ENCODE results near the gene MYO1D. TPM values are rescaled to one million over a fixed set of nuclear protein-coding genes. Genes with fewer than 3 reads are reported as not detected.

Gene MYO1D
- total and polyA plus RNA-seq, 2 of the 13 experiments (the other 11 are each of a cell fraction or from before 2014, with no cell fraction given) = 13.2 to 17.3 TPM

DNA sequence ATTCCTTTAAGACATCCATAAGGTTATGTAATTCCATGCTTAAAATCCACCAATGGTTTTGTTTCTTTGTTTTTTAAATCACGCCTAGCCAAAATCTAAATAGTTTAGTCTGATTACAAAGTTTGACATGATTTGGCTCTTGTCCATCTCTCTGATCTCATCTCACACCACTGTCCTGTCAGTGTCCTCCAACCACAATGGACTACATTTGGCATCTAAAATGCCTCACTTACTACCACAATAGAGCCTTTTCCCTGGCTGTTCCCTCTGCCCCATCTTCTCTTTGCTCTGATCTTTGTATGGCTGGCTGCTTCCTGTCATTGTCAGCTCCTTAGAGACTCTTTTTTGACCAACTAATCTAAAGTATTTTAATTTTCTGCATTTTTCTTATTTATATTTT, 157.2 kb downstream of the MYO1D start:
- FAIRE-seq (no peak), DNase-seq (ENCODE audit: low spot score) (no peak), ATAC-seq (no peak)
- no peaks in the 10 kb centered on the region for H3K27me3 ChIP-seq (ENCODE audit: control insufficient read depth in 1 of 2, insufficient read depth in 2 of 2, low read length in 2 of 2)
- no peak overlapping the region for H3K27ac ChIP-seq (ENCODE audit: extremely low read length, insufficient read depth, low read length)
- no peak overlapping the region for H3K9ac ChIP-seq (ENCODE audit: insufficient read depth, low read depth, low read length)
- TF ChIP-seq, protein P1, sequence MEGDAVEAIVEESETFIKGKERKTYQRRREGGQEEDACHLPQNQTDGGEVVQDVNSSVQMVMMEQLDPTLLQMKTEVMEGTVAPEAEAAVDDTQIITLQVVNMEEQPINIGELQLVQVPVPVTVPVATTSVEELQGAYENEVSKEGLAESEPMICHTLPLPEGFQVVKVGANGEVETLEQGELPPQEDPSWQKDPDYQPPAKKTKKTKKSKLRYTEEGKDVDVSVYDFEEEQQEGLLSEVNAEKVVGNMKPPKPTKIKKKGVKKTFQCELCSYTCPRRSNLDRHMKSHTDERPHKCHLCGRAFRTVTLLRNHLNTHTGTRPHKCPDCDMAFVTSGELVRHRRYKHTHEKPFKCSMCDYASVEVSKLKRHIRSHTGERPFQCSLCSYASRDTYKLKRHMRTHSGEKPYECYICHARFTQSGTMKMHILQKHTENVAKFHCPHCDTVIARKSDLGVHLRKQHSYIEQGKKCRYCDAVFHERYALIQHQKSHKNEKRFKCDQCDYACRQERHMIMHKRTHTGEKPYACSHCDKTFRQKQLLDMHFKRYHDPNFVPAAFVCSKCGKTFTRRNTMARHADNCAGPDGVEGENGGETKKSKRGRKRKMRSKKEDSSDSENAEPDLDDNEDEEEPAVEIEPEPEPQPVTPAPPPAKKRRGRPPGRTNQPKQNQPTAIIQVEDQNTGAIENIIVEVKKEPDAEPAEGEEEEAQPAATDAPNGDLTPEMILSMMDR (CRISPR knock-in tag; IDR thresholded peaks at IDR 0.05) = no peak
- no peak for TF ChIP-seq TFDP2 (CRISPR knock-in tag; IDR thresholded peaks at IDR 0.05)
- TF ChIP-seq ZNF207 (IDR thresholded peaks at IDR 0.05; ENCODE audit: borderline replicate concordance) = no peak
- TF ChIP-seq ZNF556 (CRISPR knock-in tag; IDR thresholded peaks at IDR 0.05; ENCODE audit: borderline replicate concordance) = no peak
- no peak for TF ChIP-seq ZNF230 (CRISPR knock-in tag; IDR thresholded peaks at IDR 0.05)
- TF ChIP-seq STAG1 (CRISPR knock-in tag; IDR thresholded peaks at IDR 0.05) = no peak
- TF ChIP-seq ZFP90 (CRISPR knock-in tag; IDR thresholded peaks at IDR 0.05; ENCODE audit: borderline replicate concordance) = no peak
- no peak for TF ChIP-seq ZFP41 (CRISPR knock-in tag; IDR thresholded peaks at IDR 0.05; ENCODE audit: borderline replicate concordance)
- TF ChIP-seq PAXIP1 (CRISPR knock-in tag; conservative IDR thresholded peaks at IDR 0.05) = no peak
- no peak for TF ChIP-seq SMARCE1 (IDR thresholded peaks at IDR 0.05; ENCODE audit: borderline replicate concordance)
- TF ChIP-seq GTF2F1 (IDR thresholded peaks at IDR 0.05; ENCODE audit: low read length) = no peak
- TF ChIP-seq PHF21A (CRISPR knock-in tag; IDR thresholded peaks at IDR 0.05) = no peak
- TF ChIP-seq GMEB1 (CRISPR knock-in tag; IDR thresholded peaks at IDR 0.05; ENCODE audit: borderline replicate concordance) = no peak
- TF ChIP-seq, protein P2, sequence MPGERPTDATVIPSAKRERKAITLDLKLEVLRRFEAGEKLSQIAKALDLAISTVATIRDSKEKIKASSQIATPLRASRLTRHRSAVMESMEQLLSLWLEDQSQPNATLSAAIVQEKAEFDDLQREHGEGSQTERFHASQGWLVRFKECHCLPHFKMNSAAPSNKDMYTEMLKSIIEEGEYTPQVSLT (CRISPR knock-in tag; IDR thresholded peaks at IDR 0.05; ENCODE audit: borderline replicate concordance, low read depth) = no peak
- TF ChIP-seq ISX (CRISPR knock-in tag; conservative IDR thresholded peaks at IDR 0.05) = no peak
- no peak for TF ChIP-seq MATR3 (CRISPR knock-in tag; IDR thresholded peaks at IDR 0.05)
- no peaks in the 10 kb centered on the region for H3K79me2 ChIP-seq (ENCODE audit: insufficient read depth, low read length)
- no peaks in the 10 kb centered on the region for H3K9me3 ChIP-seq (ENCODE audit: low read length)
- no peak overlapping the region for H2AFZ ChIP-seq (ENCODE audit: low read length)
- H3K4me2 ChIP-seq (ENCODE audit: low read depth, low read length) = no peak overlapping the region
- 100% methylated on average over 1 of the region's 1 CpG for WGBS (ENCODE audit: low lambda C conversion rate)
- ChIA-PET POLR2A (no interaction called here), CTCF (ENCODE audit: low intra/inter-chr PET ratio, low total read pairs) (no interaction called here)
- H3K4me3 ChIP-seq (replicated peaks in 1 of 3; ENCODE audit: insufficient read depth in 1 of 3, low read depth in 2 of 3, low read length in 3 of 3) = no peak overlapping the region
- intact Hi-C loops (cut with micrococcal nuclease; ENCODE audit: unreplicated experiment) = no loop called here
- H3K36me3 ChIP-seq (replicated peaks in 1 of 2; ENCODE audit: control insufficient read depth in 1 of 2, insufficient read depth in 2 of 2, low read length in 2 of 2) = no peaks in the 10 kb centered on the region
- in situ Hi-C loops (cut with HindIII; ENCODE audit: extremely low pct_ligation_motif_present, low pct_unique_long_range_greater_than_20kb) = no loop called here
- no peaks in the 10 kb centered on the region for H4K20me1 ChIP-seq (ENCODE audit: insufficient read depth, low read length)
- BruUV-seq (replicated peaks) = no TSS peak
- no peaks in the 10 kb centered on the region for H3K4me1 ChIP-seq (ENCODE audit: insufficient read depth, low read length)

Data from HepG2 (cell line).